ENCODE results near the gene RANBP3L.

DNA sequence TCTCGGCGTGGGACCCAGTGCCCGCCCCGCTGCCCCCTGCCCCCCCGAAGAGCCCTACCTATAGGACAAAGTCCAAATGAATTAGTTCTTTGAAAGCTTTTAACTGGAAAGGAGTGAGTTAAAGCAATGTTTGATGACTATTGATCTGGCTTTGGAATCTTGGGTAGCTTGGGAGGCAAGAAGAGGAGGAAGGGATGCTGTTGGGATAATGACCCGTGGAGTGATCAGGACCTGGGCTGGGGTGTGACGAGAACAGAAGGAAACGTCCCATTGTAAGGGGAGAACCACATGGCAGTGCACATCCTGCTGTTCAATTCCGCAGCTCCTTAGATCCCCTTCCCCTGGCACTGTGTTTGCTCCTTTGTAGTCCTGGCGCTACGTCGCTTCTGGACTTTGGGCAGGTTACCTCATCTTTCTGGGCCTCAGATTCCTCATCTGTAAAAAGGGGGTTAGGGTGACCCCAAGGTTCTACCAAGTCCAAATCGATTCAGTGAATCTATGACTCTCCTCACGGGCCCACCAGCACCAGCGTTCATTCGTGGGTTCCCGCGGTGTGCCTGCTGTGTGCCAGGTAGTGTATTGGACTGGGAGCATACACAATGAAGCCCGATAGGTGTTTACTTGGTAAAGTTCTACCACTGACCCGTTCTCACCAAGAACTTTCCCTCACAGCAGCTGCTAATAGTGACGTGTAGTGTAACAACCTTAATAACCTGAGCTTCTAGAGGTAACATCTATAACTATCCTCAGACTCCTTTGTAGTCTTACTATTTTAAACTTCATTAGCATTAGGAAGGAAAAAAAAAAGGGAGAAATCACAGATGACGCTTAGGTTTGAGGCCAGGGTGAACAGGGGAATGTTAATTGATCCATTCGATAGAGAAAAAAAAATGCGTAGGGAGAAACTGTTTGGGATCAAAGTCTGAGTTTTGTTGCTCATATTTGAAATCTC lies 58.9 kb downstream of the RANBP3L start:
- TF ChIP-seq CTCF (conservative IDR thresholded peaks at IDR 0.05 in 1 of 2, IDR thresholded peaks at IDR 0.05 in 1 of 2; ENCODE audit: extremely low read depth in 1 of 2, insufficient read depth in 1 of 2, low read depth in 1 of 2, low read length in 2 of 2) (no peak), EZH2 (IDR thresholded peaks at IDR 0.05; ENCODE audit: borderline replicate concordance, low read length) (no peak)
